Rectal smooth muscle tissue (tissue), 1 donor: ENCODE measurements around the gene ITPKB.
"Not testable (repeated sequence)": the region's sequence is repeated elsewhere in the genome, so short reads cannot be mapped to it uniquely, and the experiment has no call there.

ENCODE experiments used
- H3K27ac ChIP-seq: one replicate; pipeline ENCODE4 v1.7.0; 2013; ENCODE audit warnings: low read depth, low read length, inconsistent platforms
- H3K27me3 ChIP-seq: one replicate; pipeline ENCODE4 v1.7.0; 2013; ENCODE audit warnings: low read length; ENCODE audit not compliant: control insufficient read depth, insufficient read depth
- H3K36me3 ChIP-seq: one replicate; pipeline ENCODE4 v1.7.0; 2013; ENCODE audit warnings: low read length; ENCODE audit not compliant: control insufficient read depth, insufficient read depth
- H3K4me1 ChIP-seq: one replicate; pipeline ENCODE4 v1.7.0; 2013; ENCODE audit warnings: low read length; ENCODE audit not compliant: control insufficient read depth, insufficient read depth
- H3K4me3 ChIP-seq: one replicate; pipeline ENCODE4 v1.7.0; 2013; ENCODE audit warnings: low read length
- H3K9ac ChIP-seq: one replicate; pipeline ENCODE4 v1.7.0; 2013; ENCODE audit warnings: low read length

Gene ITPKB

DNA sequence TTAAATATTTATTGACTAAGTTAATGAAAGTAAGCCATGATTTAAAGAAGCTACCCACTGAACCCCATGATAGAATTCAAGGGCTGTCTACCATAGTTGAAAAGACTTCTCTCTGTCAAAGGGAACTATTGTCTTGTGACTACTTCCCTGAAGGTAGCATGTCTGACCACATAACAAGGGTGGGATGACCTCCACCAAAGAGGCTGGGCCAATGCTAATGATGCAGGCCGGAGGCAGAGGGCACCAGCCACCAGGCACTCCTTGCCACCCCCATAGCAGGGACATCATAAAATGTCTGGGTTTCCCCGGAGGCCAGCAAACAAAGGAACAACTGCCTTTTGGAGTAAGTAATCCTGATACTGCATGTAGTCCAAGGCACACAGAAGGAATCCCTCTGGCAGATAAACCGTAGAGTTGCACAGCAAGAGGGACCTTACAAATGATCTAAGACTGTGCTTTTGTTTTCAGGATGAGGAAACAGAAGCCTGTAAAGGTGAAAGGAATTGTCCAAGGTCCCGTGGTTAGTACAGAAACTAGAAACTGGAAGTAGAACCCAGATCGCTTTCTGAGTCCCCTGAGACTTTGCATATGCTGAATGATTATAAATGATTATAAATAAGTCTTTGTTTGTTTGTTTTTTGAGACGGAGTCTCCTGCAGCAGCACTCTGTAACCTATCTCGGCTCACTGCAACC lies 33.5 kb upstream of the ITPKB start:
- Histone ChIP-seq H3K4me3 (no peak overlapping the region), H3K27ac (no peak overlapping the region), H3K36me3 (no peaks in the 10 kb centered on the region), H3K9ac (no peak overlapping the region), H3K4me1 (no peaks in the 10 kb centered on the region), H3K27me3 (no peaks in the 10 kb centered on the region)

GRCh38 chr1:226767170-226767569 lies 28.1 kb upstream of the ITPKB start:
- not testable (repeated sequence) for H3K27me3 ChIP-seq, H3K36me3 ChIP-seq, H3K9ac ChIP-seq, H3K27ac ChIP-seq, H3K4me3 ChIP-seq, H3K4me1 ChIP-seq

DNA sequence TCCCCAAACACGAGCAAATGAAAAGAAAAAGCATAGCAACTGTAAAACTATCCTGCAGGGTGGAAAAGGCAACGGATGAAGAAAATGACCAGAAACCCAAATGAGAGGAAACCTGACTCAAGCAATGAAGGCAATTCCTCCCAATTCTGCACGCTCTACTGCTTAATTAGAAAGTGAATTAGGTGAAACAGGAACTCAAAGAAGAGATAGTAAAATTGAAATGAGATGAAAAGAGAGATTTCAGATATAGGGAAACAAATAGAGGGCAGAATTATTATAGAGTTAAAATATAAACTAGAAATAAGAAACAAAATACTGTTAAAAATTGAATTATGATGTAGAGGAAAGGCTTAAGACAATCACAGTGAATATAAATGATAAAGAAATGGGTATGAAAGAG lies 27.5 kb upstream of the ITPKB start:
- H3K27me3 ChIP-seq, result no peaks in the 10 kb centered on the region
- H3K9ac ChIP-seq, result no peak overlapping the region
- no peaks in the 10 kb centered on the region for H3K4me1 ChIP-seq
- no peak overlapping the region for H3K27ac ChIP-seq
- no peak overlapping the region for H3K4me3 ChIP-seq
- no peaks in the 10 kb centered on the region for H3K36me3 ChIP-seq

GRCh38 chr1:226764533-226764932 lies 25.5 kb upstream of the ITPKB start:
- H3K36me3 ChIP-seq, result no peaks in the 10 kb centered on the region
- H3K9ac ChIP-seq, result no peak overlapping the region
- H3K4me1 ChIP-seq, result no peaks in the 10 kb centered on the region
- H3K4me3 ChIP-seq, result no peak overlapping the region
- H3K27me3 ChIP-seq, result no peaks in the 10 kb centered on the region
- H3K27ac ChIP-seq, result no peak overlapping the region

GRCh38 chr1:226763905-226764264 lies 24.8 kb upstream of the ITPKB start:
- Histone ChIP-seq H3K36me3 (no peaks in the 10 kb centered on the region), H3K27ac (no peak overlapping the region), H3K27me3 (no peaks in the 10 kb centered on the region), H3K9ac (no peak overlapping the region), H3K4me1 (no peaks in the 10 kb centered on the region), H3K4me3 (no peak overlapping the region)

- no peaks in the 10 kb centered on the region for H3K36me3 ChIP-seq
- no peak overlapping the region for H3K9ac ChIP-seq
- no peaks in the 10 kb centered on the region for H3K4me1 ChIP-seq
- H3K4me3 ChIP-seq, result no peak overlapping the region
- no peaks in the 10 kb centered on the region for H3K27me3 ChIP-seq
- no peak overlapping the region for H3K27ac ChIP-seq
Observed at GRCh38 chr1:226762988-226763904, 24.2 kb upstream of the ITPKB start.

GRCh38 chr1:226762055-226762454 lies 23.0 kb upstream of the ITPKB start:
- Histone ChIP-seq H3K36me3 (no peaks in the 10 kb centered on the region), H3K4me1 (no peaks in the 10 kb centered on the region), H3K9ac (no peak overlapping the region), H3K4me3 (no peak overlapping the region), H3K27me3 (no peaks in the 10 kb centered on the region), H3K27ac (no peak overlapping the region)

DNA sequence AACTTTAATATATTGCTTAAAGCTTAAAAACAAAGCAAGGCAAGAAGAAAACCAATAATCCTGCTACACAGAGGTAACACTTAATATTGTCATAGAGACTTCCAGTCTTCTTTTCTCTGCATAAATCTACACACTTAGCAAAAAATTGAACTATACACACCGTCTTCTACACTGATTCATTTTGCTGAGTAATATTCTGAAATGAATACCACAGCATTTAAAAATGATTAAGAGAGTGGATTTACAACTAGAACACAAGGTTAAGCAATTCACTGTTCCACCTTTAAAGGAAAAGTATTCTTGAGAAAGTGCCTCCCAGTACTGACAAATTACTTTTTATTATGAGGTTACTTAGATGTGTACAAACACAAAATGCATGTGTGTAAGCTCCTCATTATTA lies 22.2 kb upstream of the ITPKB start:
- Histone ChIP-seq H3K4me3 (no peak overlapping the region), H3K9ac (no peak overlapping the region), H3K36me3 (no peaks in the 10 kb centered on the region), H3K4me1 (no peaks in the 10 kb centered on the region), H3K27me3 (no peaks in the 10 kb centered on the region), H3K27ac (no peak overlapping the region)

GRCh38 chr1:226754793-226755533 lies 15.9 kb upstream of the ITPKB start:
- H3K36me3 ChIP-seq, result no peaks in the 10 kb centered on the region
- H3K27me3 ChIP-seq, result no peaks in the 10 kb centered on the region
- H3K4me3 ChIP-seq, result no peak overlapping the region
- H3K4me1 ChIP-seq, result no peaks in the 10 kb centered on the region
- no peak overlapping the region for H3K27ac ChIP-seq
- H3K9ac ChIP-seq, result no peak overlapping the region

DNA sequence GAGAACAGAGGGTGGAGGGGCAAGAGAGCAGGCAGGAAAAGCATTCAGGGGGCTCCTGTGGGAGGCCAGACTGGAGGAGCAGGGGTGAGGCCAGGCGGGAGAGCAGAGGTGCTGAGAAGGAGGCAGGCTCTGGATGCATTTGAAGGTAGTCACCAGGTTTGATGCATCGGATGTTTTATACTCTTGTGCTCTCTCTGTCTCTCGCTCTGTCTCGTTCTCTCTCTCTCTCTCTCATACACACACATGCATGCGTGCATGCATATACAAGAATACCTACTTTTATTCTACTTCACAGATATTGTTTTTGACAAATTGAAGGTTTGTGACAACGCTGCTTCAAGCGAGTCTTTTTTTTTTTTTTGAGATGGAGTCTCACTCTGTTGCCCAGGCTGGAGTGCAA lies 15.0 kb upstream of the ITPKB start:
- H3K4me1 ChIP-seq, result no peaks in the 10 kb centered on the region
- no peaks in the 10 kb centered on the region for H3K36me3 ChIP-seq
- no peak overlapping the region for H3K4me3 ChIP-seq
- no peak overlapping the region for H3K9ac ChIP-seq
- no peaks in the 10 kb centered on the region for H3K27me3 ChIP-seq
- no peak overlapping the region for H3K27ac ChIP-seq

DNA sequence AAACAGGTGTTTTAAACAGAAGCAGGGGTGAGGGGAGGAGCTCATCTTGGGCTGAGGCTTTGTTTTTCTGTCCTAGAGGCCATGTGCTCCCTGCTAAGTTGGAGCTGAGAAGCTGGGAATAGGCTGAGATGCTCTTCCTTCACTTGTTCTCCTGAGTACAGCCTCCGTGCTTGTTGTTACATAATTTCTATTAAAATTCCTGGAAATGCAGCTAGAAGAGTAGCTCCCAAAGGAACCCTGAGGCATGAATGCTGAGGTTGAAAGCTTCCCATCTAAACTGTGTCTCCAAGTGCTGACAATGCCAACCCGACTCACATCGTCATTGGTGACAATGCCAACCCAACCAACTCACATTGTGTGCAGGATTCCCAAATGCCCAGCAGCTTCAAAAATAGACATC lies 12.6 kb upstream of the ITPKB start:
- no peak overlapping the region for H3K27ac ChIP-seq
- no peaks in the 10 kb centered on the region for H3K4me1 ChIP-seq
- no peak overlapping the region for H3K9ac ChIP-seq
- no peaks in the 10 kb centered on the region for H3K36me3 ChIP-seq
- no peak overlapping the region for H3K4me3 ChIP-seq
- no peaks in the 10 kb centered on the region for H3K27me3 ChIP-seq

DNA sequence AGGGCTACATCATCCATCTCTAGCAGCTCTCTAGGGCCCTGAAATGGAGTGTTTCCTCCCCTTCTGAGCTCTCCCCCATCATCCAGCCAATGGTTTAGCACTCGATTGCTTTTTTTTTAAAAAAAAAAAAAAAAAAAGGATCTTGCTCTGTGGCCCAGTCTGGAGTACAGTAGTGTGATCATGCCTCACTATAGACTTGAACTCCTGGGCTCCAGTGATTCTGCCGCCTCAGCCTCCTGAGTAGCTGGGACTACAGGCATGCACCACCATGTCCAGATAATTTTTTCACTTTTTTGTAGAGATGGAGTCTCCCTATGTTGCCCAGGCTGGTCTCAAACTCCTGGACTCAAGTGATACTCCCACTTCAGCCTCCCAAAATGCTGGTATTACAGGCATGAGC lies 12.1 kb upstream of the ITPKB start:
- H3K4me1 ChIP-seq, result no peaks in the 10 kb centered on the region
- H3K27ac ChIP-seq, result no peak overlapping the region
- H3K4me3 ChIP-seq, result no peak overlapping the region
- no peaks in the 10 kb centered on the region for H3K36me3 ChIP-seq
- H3K9ac ChIP-seq, result no peak overlapping the region
- H3K27me3 ChIP-seq, result no peaks in the 10 kb centered on the region
